ENCODE data around the gene EFNA3. TPM values are rescaled to one million over a fixed set of nuclear protein-coding genes. Genes with fewer than 3 reads are reported as not detected.

EFNA3 gene
- total and polyA plus RNA-seq, 2 donors (not counting 3 experiments of a cell fraction or from before 2014, with no cell fraction given) = 2.2 to 2.5 TPM

DNA sequence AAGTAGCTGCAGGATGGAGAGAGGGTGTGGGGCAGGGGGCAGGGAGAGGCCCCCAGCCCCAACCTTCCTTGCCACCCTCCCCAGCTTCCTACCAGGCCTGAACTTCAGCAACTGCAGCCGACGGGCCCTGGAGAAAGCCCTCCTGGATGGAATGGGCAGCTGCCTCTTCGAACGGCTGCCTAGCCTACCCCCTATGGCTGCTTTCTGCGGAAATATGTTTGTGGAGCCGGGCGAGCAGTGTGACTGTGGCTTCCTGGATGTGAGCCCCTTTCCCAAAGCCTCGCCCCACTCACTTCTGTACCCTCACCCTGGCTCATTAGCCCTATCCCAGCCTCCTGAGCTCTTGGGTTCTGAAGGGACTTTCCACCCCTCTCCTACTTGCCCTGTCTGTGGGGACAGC, 21.5 kb upstream of the EFNA3 start:
- no peak for TF ChIP-seq MYC (IDR thresholded peaks at IDR 0.05; ENCODE audit: low read depth, low read length)
- TF ChIP-seq, protein P1, sequence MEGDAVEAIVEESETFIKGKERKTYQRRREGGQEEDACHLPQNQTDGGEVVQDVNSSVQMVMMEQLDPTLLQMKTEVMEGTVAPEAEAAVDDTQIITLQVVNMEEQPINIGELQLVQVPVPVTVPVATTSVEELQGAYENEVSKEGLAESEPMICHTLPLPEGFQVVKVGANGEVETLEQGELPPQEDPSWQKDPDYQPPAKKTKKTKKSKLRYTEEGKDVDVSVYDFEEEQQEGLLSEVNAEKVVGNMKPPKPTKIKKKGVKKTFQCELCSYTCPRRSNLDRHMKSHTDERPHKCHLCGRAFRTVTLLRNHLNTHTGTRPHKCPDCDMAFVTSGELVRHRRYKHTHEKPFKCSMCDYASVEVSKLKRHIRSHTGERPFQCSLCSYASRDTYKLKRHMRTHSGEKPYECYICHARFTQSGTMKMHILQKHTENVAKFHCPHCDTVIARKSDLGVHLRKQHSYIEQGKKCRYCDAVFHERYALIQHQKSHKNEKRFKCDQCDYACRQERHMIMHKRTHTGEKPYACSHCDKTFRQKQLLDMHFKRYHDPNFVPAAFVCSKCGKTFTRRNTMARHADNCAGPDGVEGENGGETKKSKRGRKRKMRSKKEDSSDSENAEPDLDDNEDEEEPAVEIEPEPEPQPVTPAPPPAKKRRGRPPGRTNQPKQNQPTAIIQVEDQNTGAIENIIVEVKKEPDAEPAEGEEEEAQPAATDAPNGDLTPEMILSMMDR (IDR thresholded peaks at IDR 0.05; ENCODE audit: extremely low read depth in 1 of 2, insufficient read depth in 1 of 2, low read depth in 1 of 2, low read length in 2 of 2) = no peak
- TF ChIP-seq, protein P2, sequence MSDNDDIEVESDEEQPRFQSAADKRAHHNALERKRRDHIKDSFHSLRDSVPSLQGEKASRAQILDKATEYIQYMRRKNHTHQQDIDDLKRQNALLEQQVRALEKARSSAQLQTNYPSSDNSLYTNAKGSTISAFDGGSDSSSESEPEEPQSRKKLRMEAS (IDR thresholded peaks at IDR 0.05; ENCODE audit: insufficient read depth, insufficient read length) = no peak
- no peak for TF ChIP-seq FOS (IDR thresholded peaks at IDR 0.05; ENCODE audit: borderline replicate concordance, insufficient read depth, low read length)
- TF ChIP-seq EZH2 (IDR thresholded peaks at IDR 0.05; ENCODE audit: borderline replicate concordance, low read depth, low read length, severe bottlenecking) = no peak
- TF ChIP-seq POLR2A (IDR thresholded peaks at IDR 0.05; ENCODE audit: low read depth, low read length) = no peak
- TF ChIP-seq POLR2AphosphoS5 (IDR thresholded peaks at IDR 0.05; ENCODE audit: insufficient read depth, low read depth, low read length) = no peak

More for the DNA sequence above, 21.5 kb upstream of the EFNA3 start:
- FAIRE-seq (no peak), DNase-seq (ENCODE audit: low read depth, low spot score) (no peak)
- ChIA-PET POLR2A (no interaction called here), CTCF (interaction anchor here (0.8 to 1.8 kb wide), 4 partner anchors 8 to 28 kb away, joined by 3 to 8 read pairs (median 4); no protein-coding TSS in a partner anchor)
- Histone ChIP-seq H4K20me1 (replicated peaks; ENCODE audit: control insufficient read depth, extremely low read depth, insufficient read depth, low read length) (no peaks in the 10 kb centered on the region), H3K27me3 (ENCODE audit: control insufficient read depth in 2 of 2, insufficient read depth in 2 of 2, low read length in 2 of 2) (no peaks in the 10 kb centered on the region), H3K9me1 (replicated peaks; ENCODE audit: control insufficient read depth, extremely low read depth, insufficient read depth, low read length) (no peaks in the 10 kb centered on the region), H3K79me2 (ENCODE audit: control insufficient read depth, insufficient read depth, low read length) (peaks cover 17% of the 10 kb centered on the region), H3K4me3 (replicated peaks in 1 of 3; ENCODE audit: insufficient read depth in 1 of 3, low read depth in 1 of 3, low read length in 3 of 3) (no peak overlapping the region), H3K9ac (replicated peaks; ENCODE audit: extremely low read depth, insufficient read depth, low read length) (no peak overlapping the region), H3K36me3 (ENCODE audit: control insufficient read depth in 2 of 2, extremely low read depth in 1 of 2, insufficient read depth in 2 of 2, low read length in 2 of 2) (peaks cover 12 to 49% of the 10 kb centered on the region in 2 experiments), H3K4me2 (ENCODE audit: insufficient read depth, low read length) (no peak overlapping the region), H2AFZ (ENCODE audit: low read depth, low read length) (no peak overlapping the region), H3K4me1 (ENCODE audit: control insufficient read depth, extremely low read depth, insufficient read depth, low read length) (peaks cover 15% of the 10 kb centered on the region), H3K27ac (ENCODE audit: insufficient read depth, low read depth, low read length) (no peak overlapping the region), H3K9me3 (replicated peaks; ENCODE audit: control insufficient read depth, insufficient read depth, low read length) (no peaks in the 10 kb centered on the region)
- no TSS peak for BruUV-seq (replicated peaks)
- dilution Hi-C loops (cut with MboI; ENCODE audit: extremely low pct_ligation_motif_present, low sequenced_read_pairs) (no loop called here), intact Hi-C loops (cut with micrococcal nuclease) (no loop called here)

Data from endothelial cell of umbilical vein (primary cell).